ENCODE data around the gene HOXC10.

DNA sequence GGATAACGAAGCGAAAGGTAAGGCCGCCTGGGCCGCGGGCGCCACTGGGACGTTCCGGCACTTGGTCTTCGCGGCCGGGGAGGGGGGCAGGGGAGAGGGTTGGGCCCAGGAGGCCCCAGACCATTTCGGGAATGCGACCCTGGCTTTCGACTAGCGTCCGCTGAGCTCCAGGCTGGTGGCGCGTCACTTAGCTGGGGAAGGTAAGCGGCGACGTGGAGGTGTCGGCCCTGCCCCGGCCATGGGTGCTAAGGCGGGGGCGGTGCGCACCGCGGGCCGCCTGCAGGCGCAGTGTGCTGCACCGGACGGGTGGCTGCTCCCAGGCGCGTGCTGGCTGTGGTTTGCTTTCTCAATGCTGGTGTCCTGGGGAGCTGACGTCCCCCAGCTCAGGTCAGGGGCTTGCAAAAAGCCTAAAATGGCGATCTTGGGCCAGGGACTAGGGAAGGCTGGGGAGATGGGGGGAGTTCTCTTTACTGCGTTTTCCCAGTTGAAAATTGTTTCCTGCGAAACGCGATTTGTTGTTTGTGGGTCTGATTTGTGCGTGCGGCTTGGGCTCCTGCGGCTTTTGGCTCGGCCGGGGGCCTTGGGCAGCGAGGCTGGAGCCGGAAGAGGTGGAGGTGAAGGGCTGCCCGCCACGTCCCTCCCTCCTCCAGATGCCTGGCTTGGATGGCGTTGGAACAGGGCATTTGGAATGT, 1.2 kb downstream of the HOXC10 start:
- TF ChIP-seq POLR2AphosphoS5 (IDR thresholded peaks at IDR 0.05; ENCODE audit: borderline replicate concordance, low read depth, low read length) (no peak), EZH2 (IDR thresholded peaks at IDR 0.05) (no peak), FOXP2 (optimal IDR thresholded peaks at IDR 0.05; ENCODE audit: control extremely low read depth, extremely low read length, insufficient read depth) (no peak)

Measured in SK-N-MC (cell line).